Tibial nerve (tissue), 4 donors: Measurements from ENCODE around the gene EXOC2. TPM values are rescaled to one million over a fixed set of nuclear protein-coding genes. Genes with fewer than 3 reads are reported as not detected.

ENCODE experiments used
- DNase-seq, 2 donors: peaks; one replicate each; pipeline ENCODE4 v3.0.0-alpha.2; 2019; ENCODE audit warnings: low spot score in 2 of 2
- H3K27ac ChIP-seq, 4 donors: fragments of 200-600 bp; sonication (generic) in 3 of 4; one replicate each; pipeline ENCODE4 v1.5.1; 2017 to 2019; ENCODE audit warnings: mild to moderate bottlenecking in 1 of 4
- H3K27me3 ChIP-seq, 2 donors: fragments of 200-600 bp; sonication (generic) in 1 of 2; one replicate each; pipeline versions ENCODE4 v1.5.1 to v1.6.0; 2017 to 2019
- H3K36me3 ChIP-seq, 3 donors: fragments of 200-600 bp; sonication (generic); one replicate each; pipeline ENCODE4 v1.5.1; 2018 to 2019
- H3K4me1 ChIP-seq, 4 donors: fragments of 200-600 bp; sonication (generic) in 3 of 4; one replicate each; pipeline ENCODE4 v1.5.1; 2017 to 2019
- H3K4me3 ChIP-seq, 4 donors: fragments of 200-600 bp; sonication (generic) in 3 of 4; one replicate each; pipeline ENCODE4 v1.5.1; 2017 to 2019; ENCODE audit warnings: mild to moderate bottlenecking in 1 of 4, moderate library complexity in 1 of 4
- H3K9me3 ChIP-seq, 4 donors: fragments of 200-600 bp; sonication (generic) in 3 of 4; one replicate each; pipeline ENCODE4 v1.5.1; 2017 to 2019
- EP300 ChIP-seq, 2 donors: sonication (generic); formaldehyde crosslinking; IDR thresholded peaks; one replicate each; pipeline ENCODE4 v1.6.1; 2017; ENCODE audit warnings: antibody characterized with exemption in 2 of 2, mild to moderate bottlenecking in 1 of 2
- POLR2A ChIP-seq, 2 donors: fragments of 450-650 bp; IDR thresholded peaks; one replicate each; pipeline ENCODE4 v1.6.1; 2017; ENCODE audit warnings: antibody characterized with exemption in 2 of 2, mild to moderate bottlenecking in 2 of 2, moderate library complexity in 2 of 2
- WGBS, 2 donors: methylation state at CpG; one replicate each; pipeline ENCODE4 v1.1.5; 2018; 5-methylcytosine and 5-hydroxymethylcytosine counted together
- total RNA-seq, 4 donors: library from RNA; depleted of rRNA; stranded (reverse); fragments of >200 nt; gene quantifications; one replicate each; pipeline ENCODE4 v1.1.0, GENCODE V29; 2016
- TF ChIP-seq, protein P1 (sequence below), 5 experiments: fragments of 200-600 bp in 3 of 5; fragments of 450-650 bp in 2 of 5; sonication (generic) in 3 of 5; IDR thresholded peaks; one replicate each; pipeline ENCODE4 v1.5.1; 2016 to 2019; ENCODE audit warnings: antibody characterized with exemption in 5 of 5, mild to moderate bottlenecking in 3 of 5, moderate library complexity in 2 of 5

EXOC2 gene
- total RNA-seq, 4 donors from 2014 or later = 20.8 to 30.0 (median 24.1) TPM

DNA sequence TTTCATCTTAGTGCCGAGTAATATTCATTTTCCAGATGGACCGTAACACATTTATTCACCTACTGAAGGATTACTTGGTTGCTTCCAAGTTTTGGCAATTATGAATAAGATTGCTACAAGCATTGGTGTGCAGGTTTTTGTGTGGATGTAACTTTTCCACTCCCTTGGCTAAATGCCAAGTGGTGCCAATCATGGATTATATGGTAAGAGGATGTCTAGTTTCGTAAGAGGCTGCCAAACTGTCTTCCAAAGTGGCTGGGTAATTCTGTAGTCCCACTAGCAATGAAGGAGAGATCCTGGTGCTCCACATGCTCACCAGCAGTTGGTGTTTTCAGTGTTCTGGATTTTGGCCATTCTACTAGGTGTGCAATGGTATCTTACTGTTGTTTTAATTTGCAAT is 184.3 kb downstream of the EXOC2 start:
- Histone ChIP-seq H3K27ac (no peak overlapping the region), H3K36me3 (peaks cover 0 to 31% (median 0%) of the 10 kb centered on the region in 3 donors), H3K4me3 (no peak overlapping the region), H3K27me3 (no peaks in the 10 kb centered on the region), H3K4me1 (no peaks in the 10 kb centered on the region), H3K9me3 (no peaks in the 10 kb centered on the region)
- TF ChIP-seq POLR2A (IDR thresholded peaks at IDR 0.05) (no peak), EP300 (IDR thresholded peaks at IDR 0.05) (no peak)
- TF ChIP-seq, protein P1, sequence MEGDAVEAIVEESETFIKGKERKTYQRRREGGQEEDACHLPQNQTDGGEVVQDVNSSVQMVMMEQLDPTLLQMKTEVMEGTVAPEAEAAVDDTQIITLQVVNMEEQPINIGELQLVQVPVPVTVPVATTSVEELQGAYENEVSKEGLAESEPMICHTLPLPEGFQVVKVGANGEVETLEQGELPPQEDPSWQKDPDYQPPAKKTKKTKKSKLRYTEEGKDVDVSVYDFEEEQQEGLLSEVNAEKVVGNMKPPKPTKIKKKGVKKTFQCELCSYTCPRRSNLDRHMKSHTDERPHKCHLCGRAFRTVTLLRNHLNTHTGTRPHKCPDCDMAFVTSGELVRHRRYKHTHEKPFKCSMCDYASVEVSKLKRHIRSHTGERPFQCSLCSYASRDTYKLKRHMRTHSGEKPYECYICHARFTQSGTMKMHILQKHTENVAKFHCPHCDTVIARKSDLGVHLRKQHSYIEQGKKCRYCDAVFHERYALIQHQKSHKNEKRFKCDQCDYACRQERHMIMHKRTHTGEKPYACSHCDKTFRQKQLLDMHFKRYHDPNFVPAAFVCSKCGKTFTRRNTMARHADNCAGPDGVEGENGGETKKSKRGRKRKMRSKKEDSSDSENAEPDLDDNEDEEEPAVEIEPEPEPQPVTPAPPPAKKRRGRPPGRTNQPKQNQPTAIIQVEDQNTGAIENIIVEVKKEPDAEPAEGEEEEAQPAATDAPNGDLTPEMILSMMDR (IDR thresholded peaks at IDR 0.05) = no peak
- 92 to 97% methylated on average over 3 of the region's 3 CpGs for WGBS, 2 donors
- no peak for DNase-seq

DNA sequence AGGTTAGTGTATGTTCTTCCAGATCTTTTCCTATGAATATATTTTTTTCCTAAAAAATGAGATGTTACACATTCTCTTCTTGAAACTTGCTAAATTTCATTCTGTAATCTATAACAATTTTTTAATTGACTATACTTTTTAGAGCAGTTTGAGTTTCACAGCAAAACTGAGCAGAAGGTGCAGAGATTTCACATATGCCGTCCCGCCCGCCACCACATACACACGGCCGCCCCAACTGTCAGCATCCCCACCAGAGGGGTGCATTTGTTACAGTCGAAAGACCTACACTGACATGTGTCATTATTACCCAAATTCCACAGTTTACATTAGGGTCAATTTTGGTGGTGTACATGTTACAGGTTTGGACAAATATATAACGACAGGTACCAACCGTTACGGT is 184.9 kb downstream of the EXOC2 start:
- Histone ChIP-seq H3K36me3 (peaks cover 0 to 32% (median 0%) of the 10 kb centered on the region in 3 donors), H3K27ac (no peak overlapping the region), H3K27me3 (no peaks in the 10 kb centered on the region), H3K9me3 (no peaks in the 10 kb centered on the region), H3K4me1 (no peaks in the 10 kb centered on the region), H3K4me3 (no peak overlapping the region)
- WGBS, 2 donors = 83 to 94% methylated on average over 9 of the region's 9 CpGs
- no peak for DNase-seq
- TF ChIP-seq, protein P1 (IDR thresholded peaks at IDR 0.05) = no peak
- TF ChIP-seq POLR2A (IDR thresholded peaks at IDR 0.05) = no peak

DNA sequence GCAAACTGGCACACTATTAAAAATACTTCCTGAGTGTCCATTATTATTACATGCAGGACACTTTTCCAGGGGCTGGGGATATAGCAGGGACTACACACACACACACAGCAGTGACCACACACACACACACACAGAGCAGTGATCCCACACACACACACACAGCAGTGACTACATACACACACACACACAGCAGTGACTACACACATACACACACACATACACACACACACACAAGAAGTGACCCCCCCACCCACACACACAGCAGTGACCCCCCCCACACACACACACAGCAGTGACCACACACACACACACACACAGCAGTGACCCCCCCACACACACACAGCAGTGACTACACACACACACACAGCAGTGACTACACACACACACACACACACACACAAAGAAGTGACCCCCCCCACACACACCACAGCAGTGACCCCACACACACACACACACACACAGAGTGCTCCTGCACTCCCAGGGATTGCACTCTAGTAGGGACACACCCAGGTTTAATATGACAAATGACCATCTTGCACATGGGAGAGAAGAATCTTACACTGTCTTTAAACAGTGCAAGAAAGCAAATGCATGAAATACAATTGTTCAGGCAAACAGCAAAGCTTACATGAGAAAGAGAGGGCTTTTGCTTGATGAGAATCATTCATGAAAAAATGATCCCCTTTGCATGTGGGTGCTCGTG is 185.9 kb downstream of the EXOC2 start:
- WGBS, 2 donors = 41 to 48% methylated on average over 1 of the region's 1 CpG
- no peak overlapping the region for H3K4me3 ChIP-seq
- no peaks in the 10 kb centered on the region for H3K9me3 ChIP-seq
- DNase-seq = no peak
- no peaks in the 10 kb centered on the region for H3K27me3 ChIP-seq
- TF ChIP-seq POLR2A (IDR thresholded peaks at IDR 0.05) = no peak
- TF ChIP-seq, protein P1 (IDR thresholded peaks at IDR 0.05) = no peak
- TF ChIP-seq EP300 (IDR thresholded peaks at IDR 0.05) = no peak
- H3K36me3 ChIP-seq = peaks cover 0 to 31% (median 0%) of the 10 kb centered on the region in 3 donors
- no peaks in the 10 kb centered on the region for H3K4me1 ChIP-seq
- no peak overlapping the region for H3K27ac ChIP-seq

DNA sequence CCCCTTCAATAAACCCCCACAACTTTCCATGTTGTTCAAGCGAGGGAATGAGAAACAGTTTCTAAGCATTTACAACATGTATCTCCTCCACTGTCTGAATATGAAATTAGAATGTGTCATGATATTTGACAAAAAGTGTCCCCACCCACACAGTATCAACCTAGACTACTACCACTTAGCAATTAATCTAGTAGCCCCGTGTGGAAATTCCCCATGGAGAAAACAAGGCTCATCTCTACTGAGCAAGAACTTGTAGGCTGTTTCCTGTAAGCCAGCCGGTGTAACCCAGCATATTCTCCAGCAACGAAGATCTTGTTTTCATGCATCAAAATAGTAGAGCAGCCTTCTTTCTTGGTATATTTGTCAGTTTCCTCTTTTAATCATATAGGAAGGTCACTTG is 186.4 kb downstream of the EXOC2 start:
- DNase-seq = no peak
- no peaks in the 10 kb centered on the region for H3K27me3 ChIP-seq
- H3K27ac ChIP-seq = no peak overlapping the region
- 60 to 61% methylated on average over 4 of the region's 4 CpGs for WGBS, 2 donors
- no peaks in the 10 kb centered on the region for H3K4me1 ChIP-seq
- no peak for TF ChIP-seq POLR2A (IDR thresholded peaks at IDR 0.05)
- H3K4me3 ChIP-seq = no peak overlapping the region
- peaks cover 0 to 26% (median 0%) of the 10 kb centered on the region in 3 donors for H3K36me3 ChIP-seq
- no peaks in the 10 kb centered on the region for H3K9me3 ChIP-seq

DNA sequence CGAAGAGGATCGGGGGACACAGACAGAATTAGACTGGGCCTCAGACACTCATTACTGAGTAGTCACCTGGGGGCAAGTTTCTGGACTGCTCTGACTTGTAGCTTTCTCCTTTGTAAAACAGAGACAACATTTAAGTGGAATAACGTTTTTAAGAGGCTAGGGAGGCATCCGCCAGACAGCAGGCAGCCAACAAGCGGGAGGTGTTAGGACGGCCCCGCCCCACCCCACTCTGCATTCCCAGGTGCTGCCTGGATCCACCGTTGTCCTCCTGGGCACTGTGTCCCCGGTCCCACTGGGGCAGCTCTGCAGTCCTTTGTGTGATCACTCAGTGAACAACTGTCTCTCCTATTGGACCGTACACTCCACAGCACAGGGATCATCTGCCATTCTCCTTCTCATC is 187.6 kb downstream of the EXOC2 start:
- H3K27me3 ChIP-seq = no peaks in the 10 kb centered on the region
- WGBS, 2 donors = 87 to 89% methylated on average over 10 of the region's 10 CpGs
- no peak overlapping the region for H3K27ac ChIP-seq
- TF ChIP-seq POLR2A (IDR thresholded peaks at IDR 0.05) (no peak), EP300 (IDR thresholded peaks at IDR 0.05) (no peak)
- TF ChIP-seq, protein P1 (IDR thresholded peaks at IDR 0.05) = no peak
- no peak for DNase-seq
- H3K4me3 ChIP-seq = no peak overlapping the region
- H3K4me1 ChIP-seq = no peaks in the 10 kb centered on the region
- H3K36me3 ChIP-seq = peaks cover 0 to 21% (median 0%) of the 10 kb centered on the region in 3 donors
- H3K9me3 ChIP-seq = no peaks in the 10 kb centered on the region
